GM19025 (cell line): ENCODE measurements around the gene KLK5.
"Not testable (repeated sequence)": the region's sequence is repeated elsewhere in the genome, so short reads cannot be mapped to it uniquely, and the experiment has no call there.

Source experiments
- ATAC-seq: cut with Tn5 transposase; IDR thresholded peaks from one replicate; pipeline ENCODE4 v1.9.1; 2021; ENCODE audit warnings: mild to moderate bottlenecking, low read depth, moderate library complexity; ENCODE audit not compliant: unreplicated experiment

KLK5 gene

GRCh38 chr19:50896089-50896590 is 56.7 kb downstream of the KLK5 start:
- not testable (repeated sequence) for ATAC-seq

GRCh38 chr19:50894478-50895356 is 58.1 kb downstream of the KLK5 start:
- ATAC-seq, result no peak
